HepG2 (cell line): Measurements from ENCODE around the gene ODC1. TPM values are rescaled to one million over a fixed set of nuclear protein-coding genes. Genes with fewer than 3 reads are reported as not detected.

Source experiments
- NR2F2 ChIP-seq: IDR thresholded peaks from 2 replicates; pipeline ENCODE4 v1.6.1; 2012; ENCODE audit warnings: low read depth, inconsistent platforms, borderline replicate concordance
- PAX8 ChIP-seq: sonication (generic); formaldehyde crosslinking; IDR thresholded peaks from 2 replicates; pipeline ENCODE4 v1.8.0; 2022; ENCODE audit warnings: mild to moderate bottlenecking, missing genetic modification reagents, borderline replicate concordance
- ZFP90 ChIP-seq: sonication (generic); formaldehyde crosslinking; IDR thresholded peaks from 2 replicates; pipeline ENCODE4 v1.8.0; 2022; ENCODE audit warnings: missing genetic modification reagents, mild to moderate bottlenecking, inconsistent platforms, borderline replicate concordance
- ZNF552 ChIP-seq: sonication (generic); formaldehyde crosslinking; IDR thresholded peaks from 2 replicates; pipeline ENCODE4 v1.9.0; 2022; ENCODE audit warnings: missing genetic modification reagents, mild to moderate bottlenecking, borderline replicate concordance
- ZNF766 ChIP-seq: sonication (generic); formaldehyde crosslinking; IDR thresholded peaks from 2 replicates; pipeline ENCODE4 v1.5.0; 2020; ENCODE audit warnings: missing genetic modification reagents, borderline replicate concordance
- ZNF891 ChIP-seq: sonication (generic); formaldehyde crosslinking; IDR thresholded peaks from 2 replicates; pipeline ENCODE4 v1.5.0; 2020; ENCODE audit warnings: mild to moderate bottlenecking, missing genetic modification reagents
- polyA plus RNA-seq, 8 experiments: library from polyadenylated mRNA; depleted of rRNA in 3 of 8; stranded (reverse) in 7 of 8; unstranded in 1 of 8; fragments of >200 nt; fragmentation: Illumina TruSeq in 4 of 8; extraction: Trizol in 4 of 8; gene quantifications; 2 replicates each; pipeline versions ENCODE4 v1.2.1 to v1.2.3, GENCODE V29; 2011 to 2016; ENCODE audit warnings: low read depth in 4 of 8, missing spikeins in 1 of 8, mixed read lengths in 1 of 8; ENCODE audit not compliant: insufficient read depth in 1 of 8
- total RNA-seq, 5 experiments: library from RNA; depleted of rRNA; stranded (reverse); fragments of >200 nt; fragmentation: Illumina TruSeq; extraction: Trizol; gene quantifications; 2 replicates each; pipeline ENCODE4 v1.2.3, GENCODE V29; 2016; ENCODE audit warnings: low read depth in 1 of 5
- TF ChIP-seq, protein P1 (sequence below): sonication (generic); formaldehyde crosslinking; IDR thresholded peaks from 2 replicates; pipeline ENCODE4 v1.5.0; 2020; ENCODE audit warnings: mild to moderate bottlenecking, missing genetic modification reagents
- TF ChIP-seq, protein P2 (sequence below): IDR thresholded peaks from 2 replicates; pipeline ENCODE4 v1.6.1; 2016

Gene ODC1
- total and polyA plus RNA-seq, 2 of the 13 experiments (the other 11 are each of a cell fraction or from before 2014, with no cell fraction given): 142 to 371 TPM

- TF ChIP-seq, protein P1, sequence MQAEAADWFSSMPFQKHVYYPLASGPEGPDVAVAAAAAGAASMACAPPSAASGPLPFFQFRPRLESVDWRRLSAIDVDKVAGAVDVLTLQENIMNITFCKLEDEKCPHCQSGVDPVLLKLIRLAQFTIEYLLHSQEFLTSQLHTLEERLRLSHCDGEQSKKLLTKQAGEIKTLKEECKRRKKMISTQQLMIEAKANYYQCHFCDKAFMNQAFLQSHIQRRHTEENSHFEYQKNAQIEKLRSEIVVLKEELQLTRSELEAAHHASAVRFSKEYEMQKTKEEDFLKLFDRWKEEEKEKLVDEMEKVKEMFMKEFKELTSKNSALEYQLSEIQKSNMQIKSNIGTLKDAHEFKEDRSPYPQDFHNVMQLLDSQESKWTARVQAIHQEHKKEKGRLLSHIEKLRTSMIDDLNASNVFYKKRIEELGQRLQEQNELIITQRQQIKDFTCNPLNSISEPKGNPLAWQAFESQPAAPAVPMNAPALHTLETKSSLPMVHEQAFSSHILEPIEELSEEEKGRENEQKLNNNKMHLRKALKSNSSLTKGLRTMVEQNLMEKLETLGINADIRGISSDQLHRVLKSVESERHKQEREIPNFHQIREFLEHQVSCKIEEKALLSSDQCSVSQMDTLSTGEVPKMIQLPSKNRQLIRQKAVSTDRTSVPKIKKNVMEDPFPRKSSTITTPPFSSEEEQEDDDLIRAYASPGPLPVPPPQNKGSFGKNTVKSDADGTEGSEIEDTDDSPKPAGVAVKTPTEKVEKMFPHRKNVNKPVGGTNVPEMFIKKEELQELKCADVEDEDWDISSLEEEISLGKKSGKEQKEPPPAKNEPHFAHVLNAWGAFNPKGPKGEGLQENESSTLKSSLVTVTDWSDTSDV (CRISPR knock-in tag): 0 out of 2 replicates have a peak, but pooled peaks have one; percentile 78
- TF ChIP-seq ZFP90 (CRISPR knock-in tag): no peak
- TF ChIP-seq, protein P2, sequence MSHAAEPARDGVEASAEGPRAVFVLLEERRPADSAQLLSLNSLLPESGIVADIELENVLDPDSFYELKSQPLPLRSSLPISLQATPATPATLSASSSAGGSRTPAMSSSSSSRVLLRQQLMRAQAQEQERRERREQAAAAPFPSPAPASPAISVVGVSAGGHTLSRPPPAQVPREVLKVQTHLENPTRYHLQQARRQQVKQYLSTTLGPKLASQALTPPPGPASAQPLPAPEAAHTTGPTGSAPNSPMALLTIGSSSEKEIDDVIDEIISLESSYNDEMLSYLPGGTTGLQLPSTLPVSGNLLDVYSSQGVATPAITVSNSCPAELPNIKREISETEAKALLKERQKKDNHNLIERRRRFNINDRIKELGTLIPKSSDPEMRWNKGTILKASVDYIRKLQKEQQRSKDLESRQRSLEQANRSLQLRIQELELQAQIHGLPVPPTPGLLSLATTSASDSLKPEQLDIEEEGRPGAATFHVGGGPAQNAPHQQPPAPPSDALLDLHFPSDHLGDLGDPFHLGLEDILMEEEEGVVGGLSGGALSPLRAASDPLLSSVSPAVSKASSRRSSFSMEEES (CRISPR knock-in tag): no peak
- no peak for TF ChIP-seq PAX8 (CRISPR knock-in tag)
- TF ChIP-seq ZNF766 (CRISPR knock-in tag): no peak
- TF ChIP-seq ZNF552: no peak
- no peak for TF ChIP-seq NR2F2
- TF ChIP-seq ZNF891 (CRISPR knock-in tag): peak; percentile 53; the same call in 1 of the 2 replicates
Observed at GRCh38 chr2:10402062-10402585, 46.0 kb downstream of the ODC1 start (continued).
